ENCODE results near the gene ZNF777. TPM values are rescaled to one million over a fixed set of nuclear protein-coding genes. Genes with fewer than 3 reads are reported as not detected.

The ZNF777 gene
- total and polyA plus RNA-seq, 2 experiments from 2014 or later: 2.8 to 7.9 TPM

GRCh38 chr7:149440222-149440621, 20.6 kb downstream of the ZNF777 start:
- Histone ChIP-seq H3K9me2 (ENCODE audit: insufficient read depth) (no peaks in the 10 kb centered on the region), H3K4me2 (no peak overlapping the region), H2AFZ (no peak overlapping the region), H3F3A (replicated peaks; ENCODE audit: low read depth) (no peaks in the 10 kb centered on the region), H3K36me3 (ENCODE audit: insufficient read depth) (no peaks in the 10 kb centered on the region), H3K79me2 (replicated peaks; ENCODE audit: insufficient read depth) (no peaks in the 10 kb centered on the region), H3K27me3 (ENCODE audit: insufficient read depth) (no peaks in the 10 kb centered on the region), H3K4me1 (ENCODE audit: insufficient read depth) (no peaks in the 10 kb centered on the region), H3K4me3 (no peak overlapping the region), H4K20me1 (replicated peaks; ENCODE audit: insufficient read depth) (peaks cover 5% of the 10 kb centered on the region; the same call in 1 of the 2 replicates), H3K27ac (ENCODE audit: low read depth) (no peak overlapping the region)
- Mint-ChIP-seq H3K36me3 (ENCODE audit: low read depth) (peaks cover 6% of the 10 kb centered on the region; the same call in 2 of the 3 replicates), H3K9me3 (no peaks in the 10 kb centered on the region), H3K27ac (no peak overlapping the region), H3K4me1 (no peaks in the 10 kb centered on the region), H3K4me3 (no peak overlapping the region), H3K27me3 (ENCODE audit: insufficient read depth, low read depth, poor library complexity) (peaks cover under 1% of the 10 kb centered on the region)
- DNase-seq (ENCODE audit: low spot score) (no peak), ATAC-seq (no peak)
- TF ChIP-seq ETS1 (IDR thresholded peaks at IDR 0.05) (no peak), NANOG (IDR thresholded peaks at IDR 0.05; ENCODE audit: borderline replicate concordance) (no peak), EZH2 (IDR thresholded peaks at IDR 0.05; ENCODE audit: low read depth, unreplicated experiment) (no peak), CTCF (conservative IDR thresholded peaks at IDR 0.05; ENCODE audit: low read depth in 2 of 2) (no peak), REST (IDR thresholded peaks at IDR 0.05; ENCODE audit: unreplicated experiment) (no peak), JUNB (IDR thresholded peaks at IDR 0.05; ENCODE audit: unreplicated experiment) (no peak), CREB1 (CRISPR knock-in tag; IDR thresholded peaks at IDR 0.05; ENCODE audit: low read depth) (no peak), ZNF114 (CRISPR knock-in tag; IDR thresholded peaks at IDR 0.05) (no peak), ZNF331 (CRISPR knock-in tag; IDR thresholded peaks at IDR 0.05; ENCODE audit: low read depth) (no peak), POLR2AphosphoS5 (IDR thresholded peaks at IDR 0.05; ENCODE audit: low read depth) (no peak), STAT1 (IDR thresholded peaks at IDR 0.05; ENCODE audit: unreplicated experiment) (no peak), EZH2phosphoT487 (IDR thresholded peaks at IDR 0.05; ENCODE audit: unreplicated experiment) (no peak)
- TF ChIP-seq, protein P1, sequence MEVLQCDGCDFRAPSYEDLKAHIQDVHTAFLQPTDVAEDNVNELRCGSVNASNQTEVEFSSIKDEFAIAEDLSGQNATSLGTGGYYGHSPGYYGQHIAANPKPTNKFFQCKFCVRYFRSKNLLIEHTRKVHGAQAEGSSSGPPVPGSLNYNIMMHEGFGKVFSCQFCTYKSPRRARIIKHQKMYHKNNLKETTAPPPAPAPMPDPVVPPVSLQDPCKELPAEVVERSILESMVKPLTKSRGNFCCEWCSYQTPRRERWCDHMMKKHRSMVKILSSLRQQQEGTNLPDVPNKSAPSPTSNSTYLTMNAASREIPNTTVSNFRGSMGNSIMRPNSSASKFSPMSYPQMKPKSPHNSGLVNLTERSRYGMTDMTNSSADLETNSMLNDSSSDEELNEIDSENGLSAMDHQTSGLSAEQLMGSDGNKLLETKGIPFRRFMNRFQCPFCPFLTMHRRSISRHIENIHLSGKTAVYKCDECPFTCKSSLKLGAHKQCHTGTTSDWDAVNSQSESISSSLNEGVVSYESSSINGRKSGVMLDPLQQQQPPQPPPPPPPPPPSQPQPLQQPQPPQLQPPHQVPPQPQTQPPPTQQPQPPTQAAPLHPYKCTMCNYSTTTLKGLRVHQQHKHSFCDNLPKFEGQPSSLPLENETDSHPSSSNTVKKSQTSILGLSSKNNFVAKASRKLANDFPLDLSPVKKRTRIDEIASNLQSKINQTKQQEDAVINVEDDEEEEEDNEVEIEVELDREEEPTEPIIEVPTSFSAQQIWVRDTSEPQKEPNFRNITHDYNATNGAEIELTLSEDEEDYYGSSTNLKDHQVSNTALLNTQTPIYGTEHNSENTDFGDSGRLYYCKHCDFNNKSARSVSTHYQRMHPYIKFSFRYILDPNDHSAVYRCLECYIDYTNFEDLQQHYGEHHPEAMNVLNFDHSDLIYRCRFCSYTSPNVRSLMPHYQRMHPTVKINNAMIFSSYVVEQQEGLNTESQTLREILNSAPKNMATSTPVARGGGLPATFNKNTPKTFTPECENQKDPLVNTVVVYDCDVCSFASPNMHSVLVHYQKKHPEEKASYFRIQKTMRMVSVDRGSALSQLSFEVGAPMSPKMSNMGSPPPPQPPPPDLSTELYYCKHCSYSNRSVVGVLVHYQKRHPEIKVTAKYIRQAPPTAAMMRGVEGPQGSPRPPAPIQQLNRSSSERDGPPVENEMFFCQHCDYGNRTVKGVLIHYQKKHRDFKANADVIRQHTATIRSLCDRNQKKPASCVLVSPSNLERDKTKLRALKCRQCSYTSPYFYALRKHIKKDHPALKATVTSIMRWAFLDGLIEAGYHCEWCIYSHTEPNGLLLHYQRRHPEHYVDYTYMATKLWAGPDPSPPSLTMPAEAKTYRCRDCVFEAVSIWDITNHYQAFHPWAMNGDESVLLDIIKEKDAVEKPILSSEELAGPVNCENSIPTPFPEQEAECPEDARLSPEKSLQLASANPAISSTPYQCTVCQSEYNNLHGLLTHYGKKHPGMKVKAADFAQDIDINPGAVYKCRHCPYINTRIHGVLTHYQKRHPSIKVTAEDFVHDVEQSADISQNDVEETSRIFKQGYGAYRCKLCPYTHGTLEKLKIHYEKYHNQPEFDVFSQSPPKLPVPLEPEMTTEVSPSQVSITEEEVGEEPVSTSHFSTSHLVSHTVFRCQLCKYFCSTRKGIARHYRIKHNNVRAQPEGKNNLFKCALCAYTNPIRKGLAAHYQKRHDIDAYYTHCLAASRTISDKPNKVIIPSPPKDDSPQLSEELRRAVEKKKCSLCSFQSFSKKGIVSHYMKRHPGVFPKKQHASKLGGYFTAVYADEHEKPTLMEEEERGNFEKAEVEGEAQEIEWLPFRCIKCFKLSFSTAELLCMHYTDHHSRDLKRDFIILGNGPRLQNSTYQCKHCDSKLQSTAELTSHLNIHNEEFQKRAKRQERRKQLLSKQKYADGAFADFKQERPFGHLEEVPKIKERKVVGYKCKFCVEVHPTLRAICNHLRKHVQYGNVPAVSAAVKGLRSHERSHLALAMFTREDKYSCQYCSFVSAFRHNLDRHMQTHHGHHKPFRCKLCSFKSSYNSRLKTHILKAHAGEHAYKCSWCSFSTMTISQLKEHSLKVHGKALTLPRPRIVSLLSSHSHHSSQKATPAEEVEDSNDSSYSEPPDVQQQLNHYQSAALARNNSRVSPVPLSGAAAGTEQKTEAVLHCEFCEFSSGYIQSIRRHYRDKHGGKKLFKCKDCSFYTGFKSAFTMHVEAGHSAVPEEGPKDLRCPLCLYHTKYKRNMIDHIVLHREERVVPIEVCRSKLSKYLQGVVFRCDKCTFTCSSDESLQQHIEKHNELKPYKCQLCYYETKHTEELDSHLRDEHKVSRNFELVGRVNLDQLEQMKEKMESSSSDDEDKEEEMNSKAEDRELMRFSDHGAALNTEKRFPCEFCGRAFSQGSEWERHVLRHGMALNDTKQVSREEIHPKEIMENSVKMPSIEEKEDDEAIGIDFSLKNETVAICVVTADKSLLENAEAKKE (CRISPR knock-in tag; IDR thresholded peaks at IDR 0.05): no peak

Data from GM23338 (cell line).